ENCODE results near the gene SLC25A39. TPM values are rescaled to one million over a fixed set of nuclear protein-coding genes. Genes with fewer than 3 reads are reported as not detected.
A peak's percentile ranks its signal among the peaks of the same experiment; 100 is the strongest.
"Not testable (repeated sequence)": the region's sequence is repeated elsewhere in the genome, so short reads cannot be mapped to it uniquely, and the experiment has no call there.

SLC25A39 gene
- 137 and 169 TPM in 2 replicates for total RNA-seq (ENCODE audit: low replicate concordance)
- long read RNA-seq, transcript SLC25A39-201 (12 exons, 1,607 nt) = major isoform, 220 of 289 reads
- long read RNA-seq, transcript SLC25A39-202 (12 exons, 1,565 nt) = minor isoform, 28 of 289 reads
- long read RNA-seq, transcript SLC25A39-212 (12 exons, 1,542 nt) = minor isoform, 7 of 289 reads
- long read RNA-seq, partial matches to known transcripts = 10 of 289 reads
- long read RNA-seq, other reads (novel, unspliced or antisense) = 23 of 289 reads

- Mint-ChIP-seq H3K36me3 (no peaks in the 10 kb centered on the region), H3K27me3 (no peaks in the 10 kb centered on the region), H3K27ac (peak within 1 kb of the TSS; percentile 93), H3K4me1 (ENCODE audit: unreplicated experiment) (peaks cover 4% of the 10 kb centered on the region), H3K9me3 (no peaks in the 10 kb centered on the region), H3K4me3 (peak within 1 kb of the TSS; percentile 91)
- TF ChIP-seq CTCF (conservative IDR thresholded peaks at IDR 0.05) = no peak
- DNase-seq (ENCODE audit: extremely low spot score, unreplicated experiment) = peak; percentile 97
Observed at GRCh38 chr17:44324571-44325275, at the start of gene SLC25A39. Gene SLC25A39 (minus strand): TSS chr17:44324823. CDS start chr17:44323562, 1,261 bp downstream.

GRCh38 chr17:44372036-44372435 lies 47.4 kb upstream of the SLC25A39 start:
- Mint-ChIP-seq H3K36me3 (no peaks in the 10 kb centered on the region), H3K27ac (peak overlapping the region; percentile 64), H3K4me1 (ENCODE audit: unreplicated experiment) (peaks cover 3% of the 10 kb centered on the region), H3K27me3 (peaks cover 8% of the 10 kb centered on the region), H3K4me3 (no peak overlapping the region), H3K9me3 (no peaks in the 10 kb centered on the region)
- no peak for TF ChIP-seq CTCF (conservative IDR thresholded peaks at IDR 0.05)
- DNase-seq (ENCODE audit: extremely low spot score, unreplicated experiment) = no peak

GRCh38 chr17:44369414-44370023 lies 44.9 kb upstream of the SLC25A39 start:
- not testable (repeated sequence) for H3K9me3 Mint-ChIP-seq; DNase-seq (ENCODE audit: extremely low spot score, unreplicated experiment); H3K4me3 Mint-ChIP-seq; H3K36me3 Mint-ChIP-seq; H3K4me1 Mint-ChIP-seq (ENCODE audit: unreplicated experiment); H3K27ac Mint-ChIP-seq
- peaks cover 27% of the 10 kb centered on the region for H3K27me3 Mint-ChIP-seq

- H3K4me3 Mint-ChIP-seq; H3K4me1 Mint-ChIP-seq (ENCODE audit: unreplicated experiment); H3K36me3 Mint-ChIP-seq; H3K27ac Mint-ChIP-seq; DNase-seq (ENCODE audit: extremely low spot score, unreplicated experiment); H3K9me3 Mint-ChIP-seq: not testable (repeated sequence)
- H3K27me3 Mint-ChIP-seq = peaks cover 27% of the 10 kb centered on the region
Observed at GRCh38 chr17:44368391-44369243, 44.0 kb upstream of the SLC25A39 start.

- peaks cover 27% of the 10 kb centered on the region for H3K27me3 Mint-ChIP-seq
Observed at GRCh38 chr17:44367231-44367979, 42.8 kb upstream of the SLC25A39 start.

GRCh38 chr17:44365051-44365450 lies 40.4 kb upstream of the SLC25A39 start:
- H3K4me3 Mint-ChIP-seq = peak overlapping the region; percentile 71
- not testable (repeated sequence) for H3K9me3 Mint-ChIP-seq

More at GRCh38 chr17:44367231-44367979, 42.8 kb upstream of the SLC25A39 start:
- no peak overlapping the region for H3K27ac Mint-ChIP-seq
- H3K9me3 Mint-ChIP-seq = no peaks in the 10 kb centered on the region
- DNase-seq (ENCODE audit: extremely low spot score, unreplicated experiment) = no peak
- no peak for TF ChIP-seq CTCF (conservative IDR thresholded peaks at IDR 0.05)
- no peak overlapping the region for H3K4me3 Mint-ChIP-seq
- H3K4me1 Mint-ChIP-seq (ENCODE audit: unreplicated experiment) = peaks cover 8% of the 10 kb centered on the region
- no peaks in the 10 kb centered on the region for H3K36me3 Mint-ChIP-seq

More at GRCh38 chr17:44365051-44365450, 40.4 kb upstream of the SLC25A39 start:
- not testable (repeated sequence) for H3K36me3 Mint-ChIP-seq; DNase-seq (ENCODE audit: extremely low spot score, unreplicated experiment); H3K27ac Mint-ChIP-seq
- Mint-ChIP-seq H3K4me1 (ENCODE audit: unreplicated experiment) (peaks cover 26% of the 10 kb centered on the region), H3K27me3 (peaks cover 27% of the 10 kb centered on the region)

All from type B pancreatic cell (in vitro differentiated cells).